ENCODE results near the gene ALAS2.

DNA sequence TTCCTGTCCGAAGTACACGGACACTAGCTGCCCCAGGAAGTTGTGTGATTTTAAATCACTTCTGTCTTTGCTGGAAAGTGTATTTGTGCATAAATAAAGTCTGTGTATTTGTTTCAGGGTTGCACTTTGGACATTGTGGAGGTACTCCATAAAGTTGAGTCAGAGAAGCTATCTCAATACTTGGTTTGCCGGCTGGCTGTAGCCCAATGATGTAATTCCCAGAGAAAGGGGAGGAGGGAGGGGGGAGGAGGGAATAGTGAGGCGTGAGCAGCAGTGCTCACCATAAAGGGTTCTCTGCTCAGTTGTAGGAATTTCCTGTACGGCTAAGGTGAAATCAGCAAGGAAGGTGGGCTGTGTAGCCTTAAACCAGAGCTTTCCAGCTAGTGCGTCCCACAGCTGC lies 23.1 kb downstream of the ALAS2 start:
- TF ChIP-seq, protein P1, sequence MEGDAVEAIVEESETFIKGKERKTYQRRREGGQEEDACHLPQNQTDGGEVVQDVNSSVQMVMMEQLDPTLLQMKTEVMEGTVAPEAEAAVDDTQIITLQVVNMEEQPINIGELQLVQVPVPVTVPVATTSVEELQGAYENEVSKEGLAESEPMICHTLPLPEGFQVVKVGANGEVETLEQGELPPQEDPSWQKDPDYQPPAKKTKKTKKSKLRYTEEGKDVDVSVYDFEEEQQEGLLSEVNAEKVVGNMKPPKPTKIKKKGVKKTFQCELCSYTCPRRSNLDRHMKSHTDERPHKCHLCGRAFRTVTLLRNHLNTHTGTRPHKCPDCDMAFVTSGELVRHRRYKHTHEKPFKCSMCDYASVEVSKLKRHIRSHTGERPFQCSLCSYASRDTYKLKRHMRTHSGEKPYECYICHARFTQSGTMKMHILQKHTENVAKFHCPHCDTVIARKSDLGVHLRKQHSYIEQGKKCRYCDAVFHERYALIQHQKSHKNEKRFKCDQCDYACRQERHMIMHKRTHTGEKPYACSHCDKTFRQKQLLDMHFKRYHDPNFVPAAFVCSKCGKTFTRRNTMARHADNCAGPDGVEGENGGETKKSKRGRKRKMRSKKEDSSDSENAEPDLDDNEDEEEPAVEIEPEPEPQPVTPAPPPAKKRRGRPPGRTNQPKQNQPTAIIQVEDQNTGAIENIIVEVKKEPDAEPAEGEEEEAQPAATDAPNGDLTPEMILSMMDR (IDR thresholded peaks at IDR 0.05) = no peak
- TF ChIP-seq POLR2A (IDR thresholded peaks at IDR 0.05) = no peak

Data from lower leg skin (tissue), 3 donors.